HL-60 (cell line): ENCODE results near the gene ELP2.
"Not testable (repeated sequence)": the region's sequence is repeated elsewhere in the genome, so short reads cannot be mapped to it uniquely, and the experiment has no call there.

Experiments
- DNase-seq, 2 experiments: peaks; one replicate each; pipeline ENCODE4 v3.0.0-alpha.2; 2010 to 2020; ENCODE audit warnings: low read depth in 1 of 2, low spot score in 1 of 2
- H3K27ac ChIP-seq: fragments of 250-450 bp; sonication (Bioruptor Pico); replicated peaks from 2 replicates; pipeline ENCODE4 v1.5.1; 2020; ENCODE audit warnings: mild to moderate bottlenecking, moderate library complexity
- H3K27me3 ChIP-seq: fragments of 250-450 bp; sonication (Bioruptor Pico); 2 replicates; pipeline ENCODE4 v1.5.1; 2021; ENCODE audit warnings: mild to moderate bottlenecking, moderate library complexity; ENCODE audit not compliant: insufficient read depth, poor library complexity, severe bottlenecking
- H3K4me3 ChIP-seq: replicated peaks from 2 replicates; pipeline ENCODE4 v1.5.1; 2011; ENCODE audit warnings: mild to moderate bottlenecking, control low read depth, low read length; ENCODE audit not compliant: insufficient read depth
- CTCF ChIP-seq: IDR thresholded peaks from one replicate; pipeline ENCODE4 v1.5.1; 2011; ENCODE audit warnings: low read length, control low read depth, inconsistent platforms; ENCODE audit not compliant: insufficient read depth
- GABPA ChIP-seq: IDR thresholded peaks from 2 replicates; pipeline ENCODE4 v1.6.1; 2012; ENCODE audit warnings: low read depth
- POLR2AphosphoS5 ChIP-seq: IDR thresholded peaks from 2 replicates; pipeline ENCODE4 v1.6.1; 2012; ENCODE audit warnings: low read depth
- REST ChIP-seq: IDR thresholded peaks from 2 replicates; pipeline ENCODE4 v1.6.1; 2012; ENCODE audit warnings: low read depth; ENCODE audit not compliant: insufficient replicate concordance
- SPI1 ChIP-seq: IDR thresholded peaks from 2 replicates; pipeline ENCODE4 v1.6.1; 2012; ENCODE audit warnings: low read depth, mild to moderate bottlenecking, borderline replicate concordance

The ELP2 gene

GRCh38 chr18:36112302-36112701, 17.4 kb upstream of the ELP2 start:
- DNase-seq = no peak
- H3K27ac ChIP-seq = no peak overlapping the region
- TF ChIP-seq POLR2AphosphoS5 (no peak), CTCF (no peak), SPI1 (no peak), GABPA (no peak), REST (no peak)
- H3K4me3 ChIP-seq = no peak overlapping the region
- H3K27me3 ChIP-seq = no peaks in the 10 kb centered on the region

- H3K27ac ChIP-seq = no peak overlapping the region
- DNase-seq = no peak
Observed at GRCh38 chr18:36114251-36114650, 15.4 kb upstream of the ELP2 start.

GRCh38 chr18:36114738-36115137, 15.0 kb upstream of the ELP2 start:
- TF ChIP-seq SPI1 = peak; percentile 53
- TF ChIP-seq POLR2AphosphoS5 = no peak
- Histone ChIP-seq H3K4me3 (no peak overlapping the region), H3K27me3 (no peaks in the 10 kb centered on the region), H3K27ac (no peak overlapping the region)
- DNase-seq = no peak

More at GRCh38 chr18:36114251-36114650, 15.4 kb upstream of the ELP2 start:
- no peak for TF ChIP-seq SPI1
- no peak for TF ChIP-seq CTCF
- no peak for TF ChIP-seq GABPA
- no peak for TF ChIP-seq REST
- no peak for TF ChIP-seq POLR2AphosphoS5
- H3K4me3 ChIP-seq = no peak overlapping the region
- H3K27me3 ChIP-seq = no peaks in the 10 kb centered on the region

GRCh38 chr18:36116771-36117170, 12.9 kb upstream of the ELP2 start:
- not testable (repeated sequence) for H3K27ac ChIP-seq, H3K27me3 ChIP-seq, H3K4me3 ChIP-seq, DNase-seq

- no peak for DNase-seq
- no peak for TF ChIP-seq REST
- no peak for TF ChIP-seq CTCF
- TF ChIP-seq GABPA = no peak
- no peak for TF ChIP-seq POLR2AphosphoS5
- TF ChIP-seq SPI1 = no peak
- H3K4me3 ChIP-seq = no peak overlapping the region
- no peaks in the 10 kb centered on the region for H3K27me3 ChIP-seq
- H3K27ac ChIP-seq = no peak overlapping the region
Observed at GRCh38 chr18:36120297-36120696, 9.4 kb upstream of the ELP2 start.
